Activated CD4-positive, alpha-beta T cell treated with anti-CD3 and anti-CD28 coated beads, Interleukin-10, Interleukin-2, amounts not matched to agents 100 ng/mL and 50 ng/mL, durations not matched to agents 16 hours and 8 hours (primary cell): Measurements from ENCODE around the gene KRT7.
"Not testable (repeated sequence)": the region's sequence is repeated elsewhere in the genome, so short reads cannot be mapped to it uniquely, and the experiment has no call there.

Experiments
- DNase-seq: peaks from one replicate; pipeline ENCODE4 v3.0.0-alpha.2; 2020

The KRT7 gene

GRCh38 chr12:52245962-52246569 is 13.0 kb downstream of the KRT7 start:
- no peak for DNase-seq

- DNase-seq = peak; percentile 59
Measured at GRCh38 chr12:52246720-52247621, 13.9 kb downstream of the KRT7 start.

GRCh38 chr12:52247622-52248540 is 14.8 kb downstream of the KRT7 start:
- no peak for DNase-seq

- no peak for DNase-seq
Measured at GRCh38 chr12:52248541-52249461, 15.8 kb downstream of the KRT7 start.

GRCh38 chr12:52249511-52250047 is 16.5 kb downstream of the KRT7 start:
- DNase-seq = no peak

GRCh38 chr12:52250048-52250990 is 17.3 kb downstream of the KRT7 start:
- DNase-seq = no peak

- DNase-seq = peak; percentile 72
Measured at GRCh38 chr12:52251367-52252051, 18.5 kb downstream of the KRT7 start.

- DNase-seq = not testable (repeated sequence)
Measured at GRCh38 chr12:52252175-52252615, 19.2 kb downstream of the KRT7 start.

GRCh38 chr12:52252728-52253343 is 19.8 kb downstream of the KRT7 start:
- no peak for DNase-seq

- DNase-seq = no peak
Measured at GRCh38 chr12:52253391-52254179, 20.5 kb downstream of the KRT7 start.

- DNase-seq = no peak
Measured at GRCh38 chr12:52254180-52254964, 21.3 kb downstream of the KRT7 start.

- DNase-seq = no peak
Measured at GRCh38 chr12:52254965-52255751, 22.1 kb downstream of the KRT7 start.

- no peak for DNase-seq
Measured at GRCh38 chr12:52255926-52256583, 23.0 kb downstream of the KRT7 start.

- no peak for DNase-seq
Measured at GRCh38 chr12:52256584-52256935, 23.5 kb downstream of the KRT7 start.

- no peak for DNase-seq
Measured at GRCh38 chr12:52257074-52257551, 24.1 kb downstream of the KRT7 start.

GRCh38 chr12:52257922-52258321 is 24.9 kb downstream of the KRT7 start:
- not testable (repeated sequence) for DNase-seq
